ENCODE measurements around the gene CCKAR. TPM values are rescaled to one million over a fixed set of nuclear protein-coding genes. Genes with fewer than 3 reads are reported as not detected.

Gene CCKAR
- total RNA-seq, 2 experiments from 2014 or later: not detected

DNA sequence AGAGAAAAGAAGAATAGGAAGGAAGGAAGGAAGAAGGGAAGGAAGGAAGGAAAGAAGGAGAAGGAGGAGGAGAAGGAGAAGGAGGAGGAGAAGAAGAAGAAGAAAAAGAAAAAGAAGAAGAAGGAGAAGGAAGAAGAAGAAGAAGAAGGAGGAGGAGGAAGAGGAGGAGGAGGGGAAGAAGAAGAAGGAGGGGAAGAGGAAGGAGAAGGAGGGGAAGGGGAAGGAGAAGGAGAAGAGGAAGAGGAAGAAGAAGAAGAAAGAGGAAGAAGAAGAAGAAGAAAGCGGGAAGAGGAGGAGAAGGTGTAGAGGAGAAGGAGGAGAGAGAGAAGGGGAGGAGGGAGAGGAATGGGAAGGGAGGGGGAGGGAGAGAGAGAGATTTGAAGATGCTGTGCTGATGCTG, 22.6 kb downstream of the CCKAR start:
- no peaks in the 10 kb centered on the region for H3K4me1 Mint-ChIP-seq
- no peak overlapping the region for H3K4me3 Mint-ChIP-seq
- no peaks in the 10 kb centered on the region for H3K36me3 Mint-ChIP-seq (ENCODE audit: low read depth)
- DNase-seq: no peak
- H3K27me3 Mint-ChIP-seq: peaks cover 2% of the 10 kb centered on the region
- H3K9me3 Mint-ChIP-seq (ENCODE audit: low read depth): no peaks in the 10 kb centered on the region
- ATAC-seq: no peak
- CTCF ChIA-PET: no interaction called here
- intact Hi-C loops (cut with DNase I, micrococcal nuclease): no loop called here
- POLR2A ChIA-PET: no interaction called here
- no peak overlapping the region for H3K27ac Mint-ChIP-seq

- Mint-ChIP-seq H3K27me3 (peaks cover 2% of the 10 kb centered on the region), H3K27ac (no peak overlapping the region), H3K4me3 (no peak overlapping the region), H3K4me1 (no peaks in the 10 kb centered on the region), H3K36me3 (ENCODE audit: low read depth) (no peaks in the 10 kb centered on the region), H3K9me3 (ENCODE audit: low read depth) (no peaks in the 10 kb centered on the region)
- ChIA-PET CTCF (no interaction called here), POLR2A (no interaction called here)
- no peak for DNase-seq
- intact Hi-C loops (cut with DNase I, micrococcal nuclease): no loop called here
- no peak for ATAC-seq
Measured at GRCh38 chr4:26466578-26467270, 23.6 kb downstream of the CCKAR start.

DNA sequence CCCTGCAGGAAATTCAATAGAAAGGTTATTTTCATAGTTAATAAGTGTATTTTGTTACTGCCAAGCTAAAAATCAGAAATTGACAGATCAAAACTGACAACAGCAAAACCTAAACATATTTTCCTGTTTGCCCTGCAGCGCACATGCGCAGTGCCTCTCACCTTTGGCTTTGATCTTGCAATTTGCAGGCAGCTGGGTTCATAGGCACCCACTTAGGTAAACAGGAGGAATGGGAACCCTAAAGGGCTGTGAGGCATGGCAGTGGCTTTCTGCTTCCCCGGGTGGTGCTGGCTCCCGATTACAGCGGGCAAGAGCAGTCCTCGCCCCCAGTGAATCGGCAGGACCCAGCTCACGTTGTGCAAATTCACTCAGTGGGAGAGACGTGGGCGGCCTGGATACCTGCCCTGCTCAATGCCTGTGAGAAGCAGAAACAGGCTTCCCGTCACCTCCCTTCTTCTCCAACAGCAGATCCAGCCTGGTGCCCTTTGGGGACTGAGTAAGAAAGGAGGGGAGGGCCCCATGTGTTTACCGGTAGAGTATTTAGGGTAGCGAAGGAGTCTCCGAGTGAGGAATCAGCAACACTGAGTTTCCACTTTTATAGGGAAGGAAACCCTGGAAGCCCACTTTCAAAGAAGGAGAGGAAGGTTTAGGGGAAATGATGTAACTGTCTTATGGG, 25.7 kb downstream of the CCKAR start:
- no peak overlapping the region for H3K27ac Mint-ChIP-seq
- H3K9me3 Mint-ChIP-seq (ENCODE audit: low read depth): no peaks in the 10 kb centered on the region
- ATAC-seq (no peak), DNase-seq (no peak)
- POLR2A ChIA-PET: no interaction called here
- H3K4me1 Mint-ChIP-seq: no peaks in the 10 kb centered on the region
- intact Hi-C loops (cut with DNase I, micrococcal nuclease): no loop called here
- CTCF ChIA-PET: interaction anchor here (1.2 kb wide), 1 partner anchor 18 kb away, joined by 3 read pairs; no protein-coding TSS in a partner anchor
- H3K4me3 Mint-ChIP-seq: no peak overlapping the region
- H3K36me3 Mint-ChIP-seq (ENCODE audit: low read depth): no peaks in the 10 kb centered on the region
- H3K27me3 Mint-ChIP-seq: peaks cover 2% of the 10 kb centered on the region

GRCh38 chr4:26463386-26463785, 26.9 kb downstream of the CCKAR start:
- CTCF ChIA-PET: interaction anchor here (1.2 to 2.9 kb wide), 3 partner anchors 12 to 476 kb away, joined by 3 to 12 read pairs (median 6); no protein-coding TSS in a partner anchor

GRCh38 chr4:26462874-26463273, 27.4 kb downstream of the CCKAR start:
- Mint-ChIP-seq H3K4me1 (peaks cover 12% of the 10 kb centered on the region), H3K9me3 (ENCODE audit: low read depth) (no peaks in the 10 kb centered on the region), H3K27me3 (peaks cover 2% of the 10 kb centered on the region), H3K36me3 (ENCODE audit: low read depth) (no peaks in the 10 kb centered on the region), H3K4me3 (no peak overlapping the region), H3K27ac (no peak overlapping the region)
- ATAC-seq (no peak), DNase-seq (no peak)
- intact Hi-C loops (cut with DNase I, micrococcal nuclease): no loop called here
- POLR2A ChIA-PET: no interaction called here
- CTCF ChIA-PET: interaction anchor here (0.6 to 2.9 kb wide), 4 partner anchors 11 to 547 kb away, joined by 3 to 12 read pairs (median 5); no protein-coding TSS in a partner anchor

More at GRCh38 chr4:26463386-26463785, 26.9 kb downstream of the CCKAR start:
- intact Hi-C loops (cut with DNase I, micrococcal nuclease): no loop called here
- no peaks in the 10 kb centered on the region for H3K36me3 Mint-ChIP-seq (ENCODE audit: low read depth)
- peaks cover 2% of the 10 kb centered on the region for H3K27me3 Mint-ChIP-seq
- H3K9me3 Mint-ChIP-seq (ENCODE audit: low read depth): no peaks in the 10 kb centered on the region
- no peak overlapping the region for H3K27ac Mint-ChIP-seq
- POLR2A ChIA-PET: no interaction called here
- ATAC-seq: no peak
- H3K4me3 Mint-ChIP-seq: no peak overlapping the region
- peaks cover 7% of the 10 kb centered on the region for H3K4me1 Mint-ChIP-seq
- DNase-seq: no peak

GRCh38 chr4:26459756-26460530, 30.3 kb downstream of the CCKAR start:
- ChIA-PET POLR2A (no interaction called here), CTCF (interaction anchor here (0.7 to 1.4 kb wide), 7 partner anchors 23 to 550 kb away, joined by 3 to 4 read pairs (median 3); no protein-coding TSS in a partner anchor)
- H3K27me3 Mint-ChIP-seq: peaks cover under 1% of the 10 kb centered on the region
- H3K27ac Mint-ChIP-seq: no peak overlapping the region
- no peak for DNase-seq
- H3K36me3 Mint-ChIP-seq (ENCODE audit: low read depth): no peaks in the 10 kb centered on the region
- peaks cover 19% of the 10 kb centered on the region for H3K4me1 Mint-ChIP-seq
- no peak for ATAC-seq
- no peak overlapping the region for H3K4me3 Mint-ChIP-seq
- intact Hi-C loops (cut with DNase I, micrococcal nuclease): loop anchor here (1.0 to 2.0 kb wide), 4 partner anchors 260 to 550 kb away; no protein-coding TSS in a partner anchor
- no peaks in the 10 kb centered on the region for H3K9me3 Mint-ChIP-seq (ENCODE audit: low read depth)

DNA sequence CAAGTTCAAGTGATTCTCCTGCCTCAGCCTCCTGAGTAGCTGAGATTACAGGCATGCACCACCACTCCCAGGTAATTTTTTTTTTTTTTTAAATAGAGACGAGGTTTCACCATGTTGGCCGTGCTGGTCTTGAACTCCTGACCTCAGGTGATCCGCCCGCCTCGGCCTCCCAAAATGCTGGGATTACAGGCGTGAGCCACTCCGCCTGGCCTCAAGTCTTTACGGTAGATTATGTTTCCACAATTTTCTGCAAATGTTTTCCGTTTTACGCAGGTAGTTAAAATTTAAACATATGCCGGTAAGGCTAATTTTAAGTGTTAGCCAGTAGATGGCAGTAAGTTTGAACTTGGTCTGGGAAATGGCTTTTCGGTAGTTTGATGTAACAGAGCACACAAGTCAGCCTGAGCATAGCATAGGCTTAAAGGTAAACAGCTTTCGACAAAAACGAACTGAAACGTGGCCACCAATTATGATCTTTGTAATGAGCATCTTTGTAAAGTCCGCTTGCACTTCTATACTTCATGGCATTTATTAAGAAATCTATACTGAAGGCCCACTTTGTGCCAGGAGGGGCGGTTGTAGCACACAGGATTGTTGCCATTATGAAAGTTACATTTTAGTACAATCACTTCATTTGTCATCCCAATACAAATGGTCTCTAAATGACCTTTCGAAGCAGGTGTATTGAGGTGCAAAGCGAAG, 31.1 kb downstream of the CCKAR start:
- intact Hi-C loops (cut with DNase I, micrococcal nuclease): loop anchor here (1.0 to 2.0 kb wide), 4 partner anchors 261 to 551 kb away; no protein-coding TSS in a partner anchor
- POLR2A ChIA-PET: no interaction called here
- Mint-ChIP-seq H3K27ac (no peak overlapping the region), H3K4me3 (peak overlapping the region; percentile 4), H3K36me3 (ENCODE audit: low read depth) (no peaks in the 10 kb centered on the region), H3K4me1 (peaks cover 19% of the 10 kb centered on the region), H3K27me3 (no peaks in the 10 kb centered on the region), H3K9me3 (ENCODE audit: low read depth) (no peaks in the 10 kb centered on the region)
- DNase-seq (no peak), ATAC-seq (peak; percentile 84)
- CTCF ChIA-PET: interaction anchor here (0.6 to 1.0 kb wide), 9 partner anchors 43 to 551 kb away, joined by 3 to 11 read pairs (median 3); no protein-coding TSS in a partner anchor

DNA sequence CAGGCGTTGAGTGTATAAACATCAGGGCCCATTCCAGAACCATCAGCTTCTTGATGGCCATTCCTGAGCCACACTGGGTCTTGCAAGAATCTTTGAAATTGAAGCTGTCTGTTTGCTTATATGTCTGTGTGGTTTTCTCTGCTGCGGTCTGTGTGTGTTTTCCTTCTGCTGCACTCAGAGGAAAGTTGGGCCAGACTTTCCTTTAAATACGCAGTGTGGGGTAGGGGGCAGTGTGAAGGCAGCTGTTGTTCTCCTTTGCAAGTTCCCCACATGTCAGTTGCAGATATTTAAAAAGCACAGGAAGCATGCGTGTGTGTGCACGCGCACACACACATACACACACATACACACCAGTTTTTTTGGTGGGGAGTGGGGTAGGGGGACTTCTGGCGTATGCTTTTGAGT, 32.1 kb downstream of the CCKAR start:
- ATAC-seq (no peak), DNase-seq (peak; percentile 13)
- H3K27me3 Mint-ChIP-seq: no peaks in the 10 kb centered on the region
- H3K9me3 Mint-ChIP-seq (ENCODE audit: low read depth): no peaks in the 10 kb centered on the region
- ChIA-PET CTCF (interaction anchor here (0.6 to 1.1 kb wide), 10 partner anchors 21 to 825 kb away, joined by 3 to 11 read pairs (median 3); no protein-coding TSS in a partner anchor), POLR2A (no interaction called here)
- H3K27ac Mint-ChIP-seq: no peak overlapping the region
- H3K4me3 Mint-ChIP-seq: no peak overlapping the region
- H3K4me1 Mint-ChIP-seq: peaks cover 19% of the 10 kb centered on the region
- intact Hi-C loops (cut with DNase I, micrococcal nuclease): loop anchor here (2.0 kb wide), 2 partner anchors 263 to 399 kb away; no protein-coding TSS in a partner anchor
- no peaks in the 10 kb centered on the region for H3K36me3 Mint-ChIP-seq (ENCODE audit: low read depth)

- no peaks in the 10 kb centered on the region for H3K9me3 Mint-ChIP-seq (ENCODE audit: low read depth)
- CTCF ChIA-PET: interaction anchor here (0.6 to 1.1 kb wide), 7 partner anchors 23 to 548 kb away, joined by 3 to 5 read pairs (median 3); no protein-coding TSS in a partner anchor
- H3K36me3 Mint-ChIP-seq (ENCODE audit: low read depth): no peaks in the 10 kb centered on the region
- H3K4me3 Mint-ChIP-seq: no peak overlapping the region
- intact Hi-C loops (cut with DNase I, micrococcal nuclease): no loop called here
- H3K27ac Mint-ChIP-seq: no peak overlapping the region
- POLR2A ChIA-PET: no interaction called here
- no peaks in the 10 kb centered on the region for H3K27me3 Mint-ChIP-seq
- DNase-seq (no peak), ATAC-seq (no peak)
- peaks cover 19% of the 10 kb centered on the region for H3K4me1 Mint-ChIP-seq
Measured at GRCh38 chr4:26457412-26457811, 32.9 kb downstream of the CCKAR start.

DNA sequence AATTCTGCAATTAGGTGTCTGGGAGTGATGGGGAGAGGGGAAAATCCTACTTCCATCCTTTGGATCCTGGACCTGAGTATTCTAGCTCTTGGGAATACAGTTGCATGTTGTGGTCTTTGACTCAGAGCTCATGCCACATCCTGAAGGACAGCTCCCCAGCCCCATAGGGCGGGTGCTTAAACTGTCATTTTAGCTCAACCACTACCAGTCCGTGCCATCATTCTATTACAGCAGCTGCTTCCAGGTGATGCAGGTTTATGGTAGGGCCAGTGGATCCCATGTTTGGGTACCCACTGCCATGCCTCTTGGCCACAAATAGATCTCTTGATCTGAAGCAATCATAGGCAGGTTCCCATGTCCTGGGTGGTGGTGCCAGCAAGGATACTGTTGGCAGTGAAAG, 34.7 kb downstream of the CCKAR start:
- H3K27me3 Mint-ChIP-seq: no peaks in the 10 kb centered on the region
- intact Hi-C loops (cut with DNase I, micrococcal nuclease): no loop called here
- no peaks in the 10 kb centered on the region for H3K9me3 Mint-ChIP-seq (ENCODE audit: low read depth)
- H3K4me3 Mint-ChIP-seq: no peak overlapping the region
- ChIA-PET CTCF (no interaction called here), POLR2A (no interaction called here)
- ATAC-seq (no peak), DNase-seq (no peak)
- no peaks in the 10 kb centered on the region for H3K36me3 Mint-ChIP-seq (ENCODE audit: low read depth)
- peaks cover 19% of the 10 kb centered on the region for H3K4me1 Mint-ChIP-seq
- no peak overlapping the region for H3K27ac Mint-ChIP-seq

- ChIA-PET CTCF (no interaction called here), POLR2A (no interaction called here)
- Mint-ChIP-seq H3K4me1 (peaks cover 19% of the 10 kb centered on the region), H3K4me3 (no peak overlapping the region), H3K9me3 (ENCODE audit: low read depth) (no peaks in the 10 kb centered on the region), H3K36me3 (ENCODE audit: low read depth) (no peaks in the 10 kb centered on the region), H3K27me3 (no peaks in the 10 kb centered on the region), H3K27ac (no peak overlapping the region)
- intact Hi-C loops (cut with DNase I, micrococcal nuclease): no loop called here
- DNase-seq (no peak), ATAC-seq (no peak)
Measured at GRCh38 chr4:26454961-26455360, 35.3 kb downstream of the CCKAR start.

Data from activated CD4-positive, alpha-beta T cell treated with anti-CD3 and anti-CD28 coated beads for 36 hours (primary cell).